OCI-M2 (cell line): ENCODE data around the gene ETV3.

Experiments
- DNase-seq: peaks from one replicate; lab custom pipeline; 2025; ENCODE audit not compliant: unreplicated experiment; lab: John Stamatoyannopoulos, UW

The ETV3 gene

DNA sequence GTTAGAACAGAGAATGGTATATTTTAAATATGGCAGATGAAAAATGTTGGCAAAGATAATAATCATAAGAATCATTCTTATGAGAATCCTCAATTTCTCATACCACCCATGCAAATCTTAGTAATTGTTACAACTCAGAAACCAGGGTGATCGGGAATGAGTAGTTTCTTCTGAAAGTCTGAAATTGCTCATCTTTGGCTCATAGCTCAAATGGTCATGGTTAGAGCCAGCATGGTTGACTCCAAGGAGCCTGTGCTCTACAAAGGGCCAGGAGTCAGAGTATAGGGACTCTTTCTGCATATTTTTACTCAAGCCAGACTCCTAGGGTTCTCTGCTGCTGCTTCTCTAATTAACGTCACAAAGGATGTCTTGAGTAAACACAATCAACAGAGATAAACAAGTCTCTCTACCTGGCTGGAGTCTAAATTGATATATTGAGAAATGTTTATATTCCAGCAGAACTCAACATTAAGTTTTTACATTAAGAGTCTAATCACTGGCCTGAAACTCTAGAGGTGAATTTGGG is 1.9 kb upstream of the ETV3 start:
- DNase-seq, result no peak

DNA sequence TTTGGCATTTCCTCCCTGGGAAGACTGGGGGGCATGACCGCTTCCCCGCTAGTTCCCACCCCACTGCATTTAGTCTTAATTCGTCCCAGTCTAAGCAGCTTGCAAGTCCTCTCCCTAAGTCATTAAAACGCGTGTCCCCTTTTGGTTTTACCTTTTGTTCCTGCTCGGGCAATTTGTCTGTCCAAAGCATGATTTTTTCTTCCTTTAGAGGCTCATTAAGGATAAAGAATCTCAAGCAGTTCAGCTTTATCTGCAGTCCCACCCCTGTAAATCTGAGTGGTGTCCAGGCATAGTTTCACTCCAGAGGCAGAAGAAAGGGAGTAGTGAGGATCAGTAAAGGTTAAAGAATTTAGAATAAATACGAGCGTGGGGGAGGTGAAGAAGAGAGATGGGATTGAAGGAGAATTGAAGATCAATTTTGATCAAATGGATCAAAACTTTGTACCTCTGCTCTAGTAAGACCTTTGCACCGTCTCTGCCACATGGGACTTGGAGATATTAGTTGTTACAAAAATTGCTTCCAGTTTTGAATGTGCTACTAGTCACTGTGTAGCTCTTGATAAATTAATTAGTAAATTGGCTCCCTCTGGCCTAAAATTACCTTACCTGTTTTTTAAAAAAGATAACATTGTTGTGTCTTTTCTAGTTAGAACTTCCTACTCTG is 989 bp upstream of the ETV3 start:
- DNase-seq, result no peak

DNA sequence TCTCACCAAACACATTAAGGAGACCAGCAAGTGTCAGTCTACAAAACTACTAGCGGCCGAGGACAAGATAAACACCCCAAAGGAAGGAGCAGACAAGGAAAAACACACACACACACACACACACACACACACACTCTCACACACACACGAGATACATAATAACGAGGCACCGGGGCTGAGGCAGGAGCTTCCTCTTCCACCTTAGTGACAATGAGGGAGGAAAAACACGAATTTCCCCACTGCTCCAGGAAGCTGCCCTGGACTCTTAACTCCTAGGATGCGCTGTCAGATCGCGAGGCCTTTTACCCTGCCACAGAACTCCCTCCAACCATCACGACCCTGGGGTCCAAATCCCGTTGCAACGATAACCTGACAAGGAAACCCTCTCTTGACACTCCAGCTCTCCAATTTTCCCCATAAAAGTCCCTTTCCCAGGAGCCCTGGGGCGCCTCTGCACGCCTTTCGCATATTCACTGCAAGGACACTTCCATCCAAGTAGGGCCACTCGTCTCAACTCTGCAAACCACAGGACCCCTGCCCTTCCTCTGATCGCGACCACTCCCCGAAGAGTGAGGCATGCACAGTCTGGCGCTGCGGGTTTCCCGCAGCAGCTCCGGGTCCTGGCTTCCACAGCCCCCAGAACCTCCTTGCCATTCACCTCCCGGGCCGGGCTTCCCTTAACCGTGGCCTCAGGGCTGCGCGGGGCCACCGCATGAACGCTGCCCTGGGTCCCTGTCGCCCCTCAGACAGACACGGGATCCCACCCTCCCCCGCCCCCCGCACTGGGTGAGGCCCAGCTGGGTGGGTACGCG is 581 bp downstream of the ETV3 start:
- no peak for DNase-seq

DNA sequence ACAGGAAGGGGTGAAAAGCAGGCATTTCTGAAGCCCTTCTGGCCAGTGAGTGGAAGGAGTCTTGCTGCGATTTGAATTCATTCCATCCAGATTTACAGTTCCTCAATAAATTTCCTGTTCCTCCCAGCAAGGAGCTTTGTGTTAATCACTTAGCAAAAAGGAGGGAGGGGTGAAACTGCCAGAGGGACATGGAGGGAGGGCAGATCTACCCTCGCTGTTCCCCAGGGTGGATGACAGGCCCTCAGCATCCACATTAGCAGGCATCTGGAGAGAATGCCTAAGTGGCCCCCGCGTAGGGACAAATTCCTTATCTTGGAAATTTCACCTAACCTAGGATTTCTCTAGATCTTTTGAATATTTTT is 1.2 kb downstream of the ETV3 start:
- no peak for DNase-seq

DNA sequence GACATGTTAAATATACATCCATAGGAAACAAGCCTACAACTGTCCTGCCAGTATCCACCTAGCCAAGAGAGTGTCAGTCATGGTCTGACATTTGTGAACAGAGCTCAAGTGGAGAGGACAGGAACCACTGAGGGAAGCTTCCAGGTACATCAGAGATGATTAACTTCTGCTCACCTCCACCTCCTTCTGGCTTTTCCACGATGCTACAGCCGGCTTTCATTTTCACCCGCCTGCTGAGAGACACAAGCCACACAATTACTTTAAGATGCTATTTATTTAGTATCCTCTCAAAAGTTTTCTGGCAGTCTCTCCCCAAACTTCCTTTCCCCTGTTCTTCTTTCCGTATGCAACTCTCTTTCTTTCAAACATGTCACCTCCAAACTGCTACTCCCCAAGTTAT is 2.1 kb downstream of the ETV3 start:
- DNase-seq, result no peak

DNA sequence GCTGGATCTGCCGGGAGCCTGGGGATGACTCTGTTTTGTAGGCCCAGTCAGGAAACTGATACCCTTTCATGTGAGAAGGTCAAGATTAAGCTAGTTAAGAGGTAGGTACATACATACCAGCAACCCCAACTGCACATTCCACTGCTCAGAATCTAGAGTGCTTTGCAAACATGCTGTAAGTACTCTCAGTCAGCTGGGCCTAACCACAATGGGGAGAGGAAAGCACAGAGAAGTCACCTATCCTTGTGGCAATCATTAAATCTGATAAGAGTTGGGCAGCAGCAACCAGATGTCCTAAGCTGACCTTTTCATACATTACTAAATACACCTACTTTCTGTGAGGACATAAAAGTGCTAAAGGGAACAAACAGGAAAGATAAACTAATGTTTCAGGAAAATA is 2.5 kb downstream of the ETV3 start:
- DNase-seq, result no peak

DNA sequence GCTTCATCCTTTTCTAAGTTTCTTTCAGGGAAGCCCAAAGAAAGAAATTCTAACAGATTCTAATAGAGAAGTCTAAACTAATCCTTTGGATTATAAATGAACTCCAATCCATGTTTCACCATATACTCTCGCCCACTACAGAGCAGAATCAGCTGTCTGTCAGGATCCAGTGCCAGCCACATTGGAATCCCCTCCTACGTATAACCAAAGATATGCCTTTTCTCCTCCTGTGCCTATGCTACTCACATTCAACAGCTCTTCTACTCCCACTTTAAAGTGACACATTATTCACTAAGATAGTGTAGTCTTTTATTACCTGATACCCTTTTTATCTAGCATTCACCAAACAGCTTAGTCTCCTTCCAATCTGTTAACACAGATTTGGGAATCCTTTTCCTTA is 3.1 kb downstream of the ETV3 start:
- no peak for DNase-seq

GRCh38 chr1:157134442-157134841 is 3.8 kb downstream of the ETV3 start:
- no peak for DNase-seq

GRCh38 chr1:157133426-157133825 is 4.8 kb downstream of the ETV3 start:
- no peak for DNase-seq

DNA sequence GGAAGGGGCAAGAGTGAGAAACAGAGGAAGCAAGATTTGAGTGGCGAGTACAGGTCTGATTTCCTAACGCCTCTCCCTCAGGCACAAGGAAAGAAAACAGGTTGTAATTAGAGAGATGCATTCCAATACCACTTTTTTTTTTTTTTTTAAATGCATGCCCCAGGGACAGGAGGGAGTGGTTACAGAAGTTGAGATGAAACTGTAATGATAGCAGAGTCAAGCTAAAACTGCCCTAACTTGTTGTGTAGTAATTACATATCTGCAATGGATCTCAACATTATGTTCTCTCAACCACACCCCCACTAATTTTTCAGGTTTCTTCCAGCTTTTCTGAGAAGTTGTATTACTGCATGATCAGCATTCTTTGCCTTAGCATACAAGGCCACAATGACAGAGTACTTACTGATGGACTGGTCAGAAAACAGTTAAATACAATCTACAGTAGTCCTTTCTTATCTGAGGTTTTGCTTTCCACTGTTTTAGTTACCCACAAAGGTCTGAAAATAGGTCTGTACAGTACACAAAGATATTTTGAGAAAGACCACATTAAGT is 5.5 kb downstream of the ETV3 start:
- DNase-seq, result no peak

DNA sequence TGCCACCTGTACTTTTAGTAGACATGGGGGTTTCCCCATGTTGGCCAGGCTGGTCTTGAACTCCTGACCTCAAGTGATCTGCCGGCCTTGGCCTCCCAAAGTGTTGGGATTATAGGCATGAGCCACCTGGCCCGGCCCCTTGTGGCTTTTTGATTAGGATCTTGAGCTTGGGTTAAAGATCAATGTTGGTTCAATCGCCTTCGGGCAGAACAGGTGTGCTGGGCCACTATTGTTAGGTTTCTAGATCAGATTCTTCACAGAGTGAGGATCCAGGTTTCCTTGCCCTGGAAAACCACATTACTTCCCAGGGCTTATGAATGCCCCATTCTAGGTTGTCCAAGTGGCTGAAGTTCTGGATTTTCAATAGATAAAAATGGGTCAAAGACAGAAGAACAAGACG is 6.1 kb downstream of the ETV3 start:
- no peak for DNase-seq

GRCh38 chr1:157131281-157131680 is 6.9 kb downstream of the ETV3 start:
- DNase-seq, result no peak

GRCh38 chr1:157124855-157125254 is 13.3 kb downstream of the ETV3 start:
- DNase-seq, result no peak

- no peak for DNase-seq
These were observed 18.7 kb downstream of the ETV3 start for GRCh38 chr1:157119448-157119847.

DNA sequence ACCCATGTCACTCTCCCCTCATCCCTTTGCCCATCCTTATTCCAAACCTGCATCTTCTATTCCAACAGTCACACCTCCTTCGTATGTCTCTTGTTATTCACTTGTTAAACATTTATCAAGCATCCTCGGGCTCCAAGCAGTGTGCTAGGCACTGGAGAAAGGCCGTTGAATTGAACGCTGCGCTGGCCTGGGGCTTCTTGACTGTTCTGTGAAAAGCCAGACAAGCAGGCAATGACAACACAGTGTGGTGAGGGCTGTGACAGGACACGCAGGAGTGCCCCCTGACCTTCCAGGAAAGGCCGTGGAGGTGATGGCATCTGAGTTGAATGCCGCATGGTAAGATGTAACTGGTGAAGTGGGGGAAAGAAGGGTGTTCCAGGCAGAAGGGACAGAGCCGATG is 19.2 kb downstream of the ETV3 start:
- no peak for DNase-seq

DNA sequence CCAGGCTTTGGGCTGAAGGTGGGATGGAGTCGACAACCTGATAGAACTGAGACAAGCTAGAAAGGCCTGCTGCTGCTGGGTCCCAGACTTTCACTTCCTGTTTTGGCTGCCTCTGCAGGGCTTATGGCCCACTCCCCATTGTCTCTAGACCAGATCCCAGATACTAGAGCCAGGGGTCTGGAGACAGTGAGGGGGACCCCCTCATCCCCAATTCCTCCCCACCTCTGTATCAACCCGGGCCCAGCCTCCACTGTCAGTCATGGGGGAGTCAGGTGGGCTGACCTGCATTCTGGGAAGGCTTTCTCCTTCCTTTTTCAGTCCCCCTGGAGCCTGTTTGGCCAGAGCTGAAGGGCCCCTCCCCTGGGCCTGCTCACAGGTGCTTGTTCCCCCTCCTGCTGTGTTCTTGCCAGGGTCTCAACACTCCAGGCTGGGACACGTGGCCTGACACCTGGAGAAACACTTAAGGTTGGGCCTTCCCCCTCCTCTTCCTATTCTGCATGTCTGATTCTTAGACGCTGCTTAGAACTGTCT is 20.6 kb downstream of the ETV3 start:
- no peak for DNase-seq

- no peak for DNase-seq
These were observed 21.5 kb downstream of the ETV3 start for GRCh38 chr1:157116737-157117103.

DNA sequence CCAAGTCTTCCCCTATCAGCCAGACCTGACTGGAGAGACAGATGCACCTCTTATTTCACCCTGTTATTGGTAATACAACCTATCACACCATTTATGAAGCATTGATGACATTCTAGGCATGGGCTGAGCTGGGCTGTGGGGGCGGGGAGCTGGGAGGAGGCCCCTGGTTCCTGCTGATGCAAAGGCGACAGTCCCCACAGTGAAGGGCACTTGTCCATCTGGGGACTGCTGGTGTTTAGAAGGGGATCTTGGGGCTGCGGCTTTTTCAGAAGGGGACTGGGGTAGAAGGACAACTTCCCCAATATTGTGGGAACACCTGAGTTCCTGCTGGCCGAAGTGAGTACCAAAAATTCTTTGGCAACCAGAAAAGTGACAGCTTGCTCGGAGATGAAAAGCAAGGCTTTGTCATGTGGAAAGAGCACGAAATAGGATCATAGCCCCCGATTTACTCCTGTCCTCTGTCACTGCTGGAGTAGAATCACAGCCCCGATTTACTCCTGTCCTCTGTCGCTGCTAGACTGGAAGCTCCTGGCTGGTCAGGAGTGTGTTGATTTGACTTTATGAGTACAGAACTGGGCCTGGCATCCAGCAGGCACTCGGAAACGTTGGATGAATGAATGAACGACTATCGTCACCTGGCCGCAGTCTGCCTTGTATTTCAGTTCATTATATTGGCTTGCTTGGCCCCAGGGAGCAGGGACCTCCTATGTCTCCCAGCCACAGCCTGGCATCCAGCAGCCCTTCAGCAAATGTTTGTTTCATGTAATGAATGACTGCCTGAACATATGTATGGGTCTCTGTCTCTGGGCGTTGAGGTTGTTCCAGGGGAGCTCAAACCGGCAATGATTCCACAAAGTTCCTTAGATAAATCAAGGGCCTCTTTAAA is 22.1 kb downstream of the ETV3 start:
- no peak for DNase-seq

- DNase-seq, result no peak
These were observed 22.8 kb downstream of the ETV3 start for GRCh38 chr1:157115429-157115838.

DNA sequence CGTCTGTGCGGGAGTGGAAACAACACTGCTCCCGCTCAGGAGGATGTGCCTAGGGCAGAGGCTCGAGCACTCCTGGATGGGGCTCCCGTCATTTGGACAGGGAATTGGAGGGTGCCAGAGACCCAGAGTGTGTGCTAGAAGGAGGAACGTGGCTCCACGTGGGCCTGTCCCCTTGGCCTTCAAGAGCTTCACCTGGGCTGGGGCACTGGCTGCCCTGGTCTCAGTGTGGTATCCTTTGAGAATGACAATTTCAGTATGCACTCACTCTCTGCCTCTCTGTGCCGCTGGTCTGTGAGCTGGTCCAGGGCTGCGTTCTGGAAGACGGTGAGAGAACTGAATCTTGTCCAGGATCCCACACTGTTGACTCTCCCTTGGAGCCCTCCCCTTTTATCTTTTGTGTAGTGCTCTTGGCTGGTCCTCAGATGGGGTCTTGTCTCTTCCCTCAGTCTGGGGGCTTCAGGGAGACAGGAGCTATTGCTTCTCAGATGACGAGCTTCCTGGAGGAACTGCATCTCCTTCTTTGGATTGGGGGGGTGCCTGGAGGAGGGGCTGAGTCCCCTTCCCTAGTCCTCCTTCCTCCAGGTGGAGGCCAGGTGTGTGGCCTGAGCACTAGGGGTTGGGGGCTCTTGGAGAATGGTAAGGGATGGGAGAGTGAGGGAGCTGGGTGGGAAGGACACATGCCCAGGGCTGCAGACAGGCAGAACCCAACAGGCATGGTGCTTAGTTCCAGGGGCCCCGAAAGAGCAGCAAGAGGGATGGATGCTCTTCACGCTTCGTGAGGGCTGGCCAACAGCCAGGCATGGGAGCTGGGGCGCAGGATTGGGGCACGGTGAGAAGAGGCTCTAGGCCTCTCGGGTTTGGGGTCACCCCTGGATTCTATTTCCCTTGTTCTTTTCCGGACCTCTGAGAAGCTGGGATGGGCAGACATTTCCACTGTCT is 23.7 kb downstream of the ETV3 start:
- DNase-seq, result no peak
